Right lobe of liver (tissue), 6 donors: ENCODE results near the gene PLCD1. TPM values are rescaled to one million over a fixed set of nuclear protein-coding genes. Genes with fewer than 3 reads are reported as not detected.

Experiments used
- ATAC-seq, 4 donors: fragments of 200-7000 bp; cut with Tn5 transposase; one replicate each; pipeline ENCODE4 v1.9.1; 2020; ENCODE audit warnings: mild to moderate bottlenecking in 4 of 4, moderate library complexity in 4 of 4
- DNase-seq, 3 donors: peaks; one replicate each; pipeline ENCODE4 v3.0.0-alpha.2; 2020
- H3K27ac ChIP-seq, 3 donors: fragments of 200-600 bp; one replicate each; pipeline ENCODE4 v1.8.0; 2022
- H3K27me3 ChIP-seq, 2 donors: fragments of 200-600 bp; one replicate each; pipeline ENCODE4 v1.8.0; 2022
- H3K36me3 ChIP-seq, 4 donors: fragments of 200-600 bp; sonication (generic) in 1 of 4; one replicate each; pipeline versions ENCODE4 v1.5.1 to v1.8.0; 2017 to 2022; ENCODE audit warnings: control low read depth in 1 of 4
- H3K4me1 ChIP-seq, 4 donors: fragments of 200-600 bp; sonication (generic) in 1 of 4; one replicate each; pipeline versions ENCODE4 v1.5.1 to v1.8.0; 2017 to 2022; ENCODE audit warnings: control low read depth in 1 of 4
- H3K4me3 ChIP-seq, 3 donors: fragments of 200-600 bp; one replicate each; pipeline ENCODE4 v1.8.0; 2022
- H3K9me3 ChIP-seq, 4 donors: fragments of 200-600 bp; sonication (generic) in 1 of 4; one replicate each; pipeline versions ENCODE4 v1.5.1 to v1.8.0; 2017 to 2022; ENCODE audit warnings: control low read depth in 1 of 4
- POLR2A ChIP-seq: fragments of 450-650 bp; IDR thresholded peaks from one replicate; pipeline ENCODE4 v1.6.1; 2017; ENCODE audit warnings: antibody characterized with exemption, mild to moderate bottlenecking
- WGBS: methylation state at CpG from one replicate; pipeline ENCODE4 v1.1.6; 2018; ENCODE audit warnings: low coverage, low lambda C conversion rate; ENCODE audit not compliant: insufficient coverage; ENCODE audit errors: missing lambda C conversion rate; 5-methylcytosine and 5-hydroxymethylcytosine counted together
- intact Hi-C, 2 donors: fragments of 100-400 bp; cut with DNase I; formaldehyde crosslinking; loops; one replicate each; pipeline versions ENCODE4 v1.11.2 to v1.14.1; 2022
- total RNA-seq, 6 experiments: library from RNA; depleted of rRNA in 2 of 6; stranded (reverse); fragments of >200 nt in 2 of 6; fragmentation: NEBNext Ultra II Directional in 3 of 6; extraction: Animal tissue kit (Norgen Biotek cat#: 25700) in 3 of 6; gene quantifications; one replicate each; pipeline versions ENCODE4 v1.1.0 to v1.2.4, GENCODE V29; 2016 to 2023
- TF ChIP-seq, protein P1 (sequence below), 4 donors: fragments of 200-600 bp in 3 of 4; fragments of 450-650 bp in 1 of 4; IDR thresholded peaks; one replicate each; pipeline versions ENCODE4 v1.5.1 to v1.8.0; 2016 to 2022; ENCODE audit warnings: antibody characterized with exemption in 4 of 4, mild to moderate bottlenecking in 2 of 4
- donor health status: DM: no; HTN: yes; CAD: no.
- donor health status: DM: no; HTN: no; CAD: no.
- donor health status: DM: no; HTN: no; CAD: no.
- donor health status: DM: no; HTN: yes; CAD: no.
- donor health status: DM: no; HTN: yes; CAD: no.

Gene PLCD1
- total RNA-seq, 6 experiments from 2014 or later: 6.5 to 10.2 (median 7.7) TPM

DNA sequence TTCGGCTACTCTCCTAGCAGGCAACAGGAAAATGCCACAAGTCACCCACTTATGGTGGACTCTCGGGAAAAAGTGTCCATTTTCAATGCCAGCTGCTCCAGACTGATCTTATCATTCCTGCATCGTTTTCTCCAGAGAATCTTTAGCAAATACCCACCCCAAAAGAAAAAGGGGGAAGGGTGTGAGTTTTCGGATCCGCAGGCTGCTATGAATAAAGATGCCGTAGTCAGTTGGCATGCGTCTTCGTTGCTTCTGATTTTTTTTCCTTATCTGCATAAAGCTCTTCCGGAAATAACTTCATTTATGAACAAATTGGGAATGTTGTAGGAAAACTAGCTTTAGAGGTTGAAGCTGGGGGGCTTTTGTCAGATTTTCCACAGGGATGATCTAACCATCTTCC lies 61.2 kb downstream of the PLCD1 start:
- no peak overlapping the region for H3K4me3 ChIP-seq
- H3K36me3 ChIP-seq: no peaks in the 10 kb centered on the region
- peak in 1 of 3 donors; percentile 14 for DNase-seq
- WGBS: 83% methylated on average over 8 of the region's 9 CpGs
- H3K27ac ChIP-seq: no peak overlapping the region
- ATAC-seq: no peak
- no peaks in the 10 kb centered on the region for H3K9me3 ChIP-seq
- intact Hi-C loops: loop anchor here in 1 of 2 donors (5.0 kb wide), 1 partner anchor 111 kb away; no protein-coding TSS in a partner anchor
- H3K27me3 ChIP-seq: no peaks in the 10 kb centered on the region
- TF ChIP-seq, protein P1, sequence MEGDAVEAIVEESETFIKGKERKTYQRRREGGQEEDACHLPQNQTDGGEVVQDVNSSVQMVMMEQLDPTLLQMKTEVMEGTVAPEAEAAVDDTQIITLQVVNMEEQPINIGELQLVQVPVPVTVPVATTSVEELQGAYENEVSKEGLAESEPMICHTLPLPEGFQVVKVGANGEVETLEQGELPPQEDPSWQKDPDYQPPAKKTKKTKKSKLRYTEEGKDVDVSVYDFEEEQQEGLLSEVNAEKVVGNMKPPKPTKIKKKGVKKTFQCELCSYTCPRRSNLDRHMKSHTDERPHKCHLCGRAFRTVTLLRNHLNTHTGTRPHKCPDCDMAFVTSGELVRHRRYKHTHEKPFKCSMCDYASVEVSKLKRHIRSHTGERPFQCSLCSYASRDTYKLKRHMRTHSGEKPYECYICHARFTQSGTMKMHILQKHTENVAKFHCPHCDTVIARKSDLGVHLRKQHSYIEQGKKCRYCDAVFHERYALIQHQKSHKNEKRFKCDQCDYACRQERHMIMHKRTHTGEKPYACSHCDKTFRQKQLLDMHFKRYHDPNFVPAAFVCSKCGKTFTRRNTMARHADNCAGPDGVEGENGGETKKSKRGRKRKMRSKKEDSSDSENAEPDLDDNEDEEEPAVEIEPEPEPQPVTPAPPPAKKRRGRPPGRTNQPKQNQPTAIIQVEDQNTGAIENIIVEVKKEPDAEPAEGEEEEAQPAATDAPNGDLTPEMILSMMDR (IDR thresholded peaks at IDR 0.05): no peak
- no peak for TF ChIP-seq POLR2A
- peaks cover 0 to 33% (median 17%) of the 10 kb centered on the region in 4 donors for H3K4me1 ChIP-seq

DNA sequence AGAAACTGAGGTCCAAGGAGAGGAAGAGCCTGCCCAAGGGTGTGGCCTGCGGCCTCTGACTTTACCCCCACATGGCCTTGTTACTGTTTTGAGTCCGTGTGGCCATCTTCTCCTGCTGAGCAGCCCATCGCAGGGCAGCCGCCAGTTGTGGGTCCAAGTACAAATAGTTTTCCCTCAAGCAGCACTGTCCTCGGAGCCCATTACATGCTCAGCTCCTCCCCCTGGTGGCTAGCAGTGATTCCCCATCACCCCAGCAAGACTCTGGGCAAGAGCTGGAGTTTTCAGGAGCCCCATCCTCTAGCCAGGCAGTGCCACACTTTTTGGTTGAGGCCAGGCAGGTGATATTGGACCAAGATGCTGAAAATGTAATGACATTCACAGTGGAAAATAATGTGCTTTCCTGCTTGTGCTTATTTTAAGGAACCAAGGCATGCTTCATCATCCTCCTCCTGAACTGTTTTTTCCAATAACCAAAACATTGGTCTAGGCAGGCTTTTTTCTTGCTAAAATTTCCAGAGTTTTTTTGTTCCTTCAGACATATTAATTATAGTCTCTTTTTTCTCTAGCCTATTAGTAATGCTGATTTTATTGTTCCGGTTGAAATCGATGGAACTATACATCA lies 62.1 kb downstream of the PLCD1 start:
- TF ChIP-seq POLR2A: no peak
- TF ChIP-seq, protein P1 (IDR thresholded peaks at IDR 0.05): peak; percentile 79 to 87 (median 84)
- 84% methylated on average over 3 of the region's 7 CpGs for WGBS
- intact Hi-C loops: loop anchor here in 1 of 2 donors (5.0 kb wide), 1 partner anchor 110 kb away; no protein-coding TSS in a partner anchor
- no peak overlapping the region for H3K4me3 ChIP-seq
- H3K27ac ChIP-seq: no peak overlapping the region
- DNase-seq (peak; percentile 68 to 77 (median 72)), ATAC-seq (peak; percentile 51 to 66 (median 57))
- H3K4me1 ChIP-seq: peaks cover 0 to 40% (median 21%) of the 10 kb centered on the region in 4 donors
- no peaks in the 10 kb centered on the region for H3K9me3 ChIP-seq
- no peaks in the 10 kb centered on the region for H3K27me3 ChIP-seq
- H3K36me3 ChIP-seq: no peaks in the 10 kb centered on the region

DNA sequence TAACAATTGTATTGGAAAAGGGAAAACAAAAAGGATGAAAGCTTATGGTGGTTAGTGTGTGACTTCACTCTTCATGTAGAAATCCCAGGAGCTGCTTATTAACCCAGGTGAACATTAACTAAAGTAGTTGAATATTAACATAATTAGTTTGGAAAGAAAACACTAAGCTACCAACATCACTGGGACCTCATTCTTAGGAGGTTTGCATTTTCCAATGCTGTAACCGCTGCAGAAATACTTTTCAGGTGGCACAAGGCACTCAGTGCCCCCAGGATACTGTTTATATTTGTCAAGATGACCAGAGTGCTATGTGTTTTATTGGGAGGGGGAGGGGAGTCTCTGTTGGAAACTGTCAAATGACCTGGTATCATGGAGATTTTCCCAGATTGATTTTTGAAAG lies 64.7 kb downstream of the PLCD1 start:
- DNase-seq (peak in 1 of 3 donors; percentile 55), ATAC-seq (peak; percentile 60 to 71 (median 64))
- Histone ChIP-seq H3K36me3 (no peaks in the 10 kb centered on the region), H3K27ac (peak overlapping the region; percentile 61 to 91 (median 88)), H3K27me3 (no peaks in the 10 kb centered on the region), H3K4me3 (no peak overlapping the region), H3K9me3 (no peaks in the 10 kb centered on the region), H3K4me1 (peaks cover 0 to 53% (median 24%) of the 10 kb centered on the region in 4 donors)
- TF ChIP-seq, protein P1 (IDR thresholded peaks at IDR 0.05): no peak
- peak; percentile 43 for TF ChIP-seq POLR2A
- intact Hi-C loops: loop anchor here in 1 of 2 donors (5.0 kb wide), 1 partner anchor 107 kb away; no protein-coding TSS in a partner anchor
- WGBS: 25% methylated on average over 1 of the region's 1 CpG

DNA sequence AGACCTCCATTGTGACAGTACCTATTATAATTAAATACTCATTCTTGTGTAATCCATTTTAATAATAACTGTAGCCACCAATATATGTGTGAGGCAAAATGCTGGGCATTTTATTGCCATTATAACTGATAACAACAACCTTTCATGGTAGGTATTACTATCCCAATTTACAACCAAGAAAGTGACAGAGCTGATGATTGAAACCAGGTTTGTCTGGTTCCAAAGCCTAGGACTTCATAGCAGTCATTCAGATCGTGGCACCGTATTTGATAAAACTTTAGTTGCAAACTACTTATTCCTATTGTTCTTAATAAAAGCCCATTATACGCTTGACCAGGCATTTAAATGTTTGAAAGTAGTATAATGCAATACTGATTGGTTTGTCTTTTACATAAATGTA lies 65.3 kb downstream of the PLCD1 start:
- ATAC-seq: peak in 1 of 4 donors; percentile 1
- Histone ChIP-seq H3K4me1 (peaks cover 0 to 53% (median 24%) of the 10 kb centered on the region in 4 donors), H3K36me3 (no peaks in the 10 kb centered on the region), H3K27ac (peak overlapping the region; percentile 61 to 91 (median 88)), H3K27me3 (no peaks in the 10 kb centered on the region), H3K9me3 (no peaks in the 10 kb centered on the region), H3K4me3 (no peak overlapping the region)
- 22% methylated on average over 3 of the region's 3 CpGs for WGBS
- intact Hi-C loops: no loop called here
- peak in 1 of 3 donors; percentile 1 for DNase-seq
- TF ChIP-seq, protein P1 (IDR thresholded peaks at IDR 0.05): no peak
- TF ChIP-seq POLR2A: no peak
